ENCODE results near the gene CFTR.
"Not testable (repeated sequence)": the region's sequence is repeated elsewhere in the genome, so short reads cannot be mapped to it uniquely, and the experiment has no call there.

CFTR gene

DNA sequence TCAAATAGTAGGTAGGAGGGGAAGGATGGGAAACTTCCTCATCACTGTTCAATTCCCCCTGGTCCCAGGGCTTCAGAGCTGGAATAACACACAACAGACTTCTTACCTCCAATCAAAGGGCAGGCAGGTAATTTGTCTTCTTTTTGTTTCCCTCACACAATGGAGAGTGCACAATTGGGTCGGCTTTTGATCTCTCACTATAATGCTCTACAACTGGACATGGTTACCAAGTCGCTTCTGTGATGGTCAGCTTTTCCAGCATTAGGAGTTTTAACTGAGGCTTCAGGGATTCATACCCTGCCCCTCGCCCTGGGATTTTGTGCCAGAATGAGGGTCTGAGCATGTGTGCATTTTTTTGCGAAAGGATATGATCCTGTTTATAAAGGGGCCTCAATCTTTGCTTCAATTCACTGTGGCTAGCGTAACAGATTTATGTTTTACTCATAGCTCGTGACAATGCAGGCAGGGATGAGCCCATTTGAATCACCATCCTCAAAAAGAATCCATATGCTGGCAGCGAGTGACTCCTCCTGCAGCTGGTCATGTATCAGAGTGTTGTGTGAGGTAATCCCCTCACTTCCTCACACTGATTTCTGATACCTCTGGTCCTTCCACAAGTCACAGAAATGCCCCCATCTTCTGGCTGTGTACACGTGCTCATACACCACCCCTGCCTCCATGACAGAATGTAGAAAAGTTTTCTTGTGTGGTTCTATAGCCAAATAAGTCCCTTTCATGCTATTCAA is 203.8 kb downstream of the CFTR start:
- no peak for DNase-seq (ENCODE audit: low read depth in 1 of 2, low spot score in 1 of 2)

GRCh38 chr7:117685795-117686194 is 206.0 kb downstream of the CFTR start:
- no peak for DNase-seq (ENCODE audit: low read depth in 1 of 2, low spot score in 1 of 2)

DNA sequence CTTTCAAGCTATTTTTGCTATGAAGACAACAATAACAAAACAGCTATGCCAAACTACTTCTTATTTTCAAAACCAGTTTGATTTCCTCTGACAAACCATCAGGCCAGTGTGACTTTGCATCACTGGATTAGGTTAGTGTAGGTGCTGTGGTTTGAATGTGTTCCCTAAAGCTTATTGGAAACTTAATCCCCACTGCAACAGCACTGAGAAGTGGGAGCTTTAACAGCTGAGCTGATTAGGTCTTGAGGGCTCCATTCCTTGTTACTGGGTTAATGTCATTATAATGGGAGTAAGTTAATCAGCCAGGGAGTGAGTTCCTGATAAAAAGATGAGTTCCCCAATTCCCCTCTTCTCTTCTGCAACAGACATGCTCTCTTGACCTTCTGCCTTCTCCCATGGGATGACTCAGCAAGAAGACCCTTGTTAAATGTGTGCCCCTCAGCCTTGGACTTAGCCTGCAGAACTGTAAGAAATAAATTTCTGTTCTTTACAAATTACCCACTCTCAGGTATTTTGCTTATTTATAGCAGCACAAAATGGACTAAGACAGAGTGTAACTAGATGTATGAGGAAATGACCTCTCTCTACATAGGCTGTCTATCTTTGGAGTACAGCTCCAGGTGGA is 206.6 kb downstream of the CFTR start:
- DNase-seq (ENCODE audit: low read depth in 1 of 2, low spot score in 1 of 2): no peak

DNA sequence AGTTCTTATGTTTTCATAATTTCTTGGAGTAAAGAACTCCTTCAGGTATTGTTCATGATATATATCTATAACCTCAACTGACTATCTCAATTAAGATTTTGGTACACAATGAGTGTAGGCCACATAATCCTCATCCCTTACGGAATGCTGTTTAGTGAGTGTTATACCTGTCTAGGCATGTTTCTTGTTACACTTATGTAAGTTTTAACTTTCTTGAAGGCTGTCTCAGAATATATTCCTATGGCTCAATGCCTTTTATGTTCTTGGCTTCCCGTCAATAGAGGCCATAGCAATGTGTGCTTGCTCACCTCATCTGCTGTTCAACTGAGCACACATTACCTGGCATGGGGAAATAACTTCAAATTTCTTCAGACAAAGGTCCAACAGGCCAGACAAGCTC is 208.3 kb downstream of the CFTR start:
- DNase-seq (ENCODE audit: low read depth in 1 of 2, low spot score in 1 of 2): no peak

- no peak for DNase-seq (ENCODE audit: low read depth in 1 of 2, low spot score in 1 of 2)
Observed at GRCh38 chr7:117689406-117689805, 209.6 kb downstream of the CFTR start.

DNA sequence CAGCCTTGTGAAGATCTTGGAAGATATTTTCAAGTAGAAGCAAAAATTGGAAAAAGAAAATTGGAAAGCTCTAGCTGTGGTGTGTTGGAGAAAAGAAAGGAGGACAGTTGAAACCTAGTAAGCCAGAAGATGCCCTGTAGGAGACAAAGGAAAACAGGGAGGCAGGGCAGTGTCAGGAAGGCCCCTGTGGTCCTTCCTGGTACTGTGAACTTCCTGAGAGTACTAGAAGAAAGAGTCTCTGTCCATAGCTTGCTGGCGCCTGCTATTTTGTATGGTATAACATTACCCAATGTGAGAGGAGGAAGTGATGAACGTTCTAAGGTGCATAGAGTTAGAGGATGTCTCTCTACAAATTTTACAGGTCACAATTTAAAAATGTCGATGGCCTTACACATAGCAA is 210.3 kb downstream of the CFTR start:
- no peak for DNase-seq (ENCODE audit: low read depth in 1 of 2, low spot score in 1 of 2)

GRCh38 chr7:117692338-117692737 is 212.5 kb downstream of the CFTR start:
- no peak for DNase-seq (ENCODE audit: low read depth in 1 of 2, low spot score in 1 of 2)

- no peak for DNase-seq (ENCODE audit: low read depth in 1 of 2, low spot score in 1 of 2)
Observed at GRCh38 chr7:117698018-117698417, 218.2 kb downstream of the CFTR start.

DNA sequence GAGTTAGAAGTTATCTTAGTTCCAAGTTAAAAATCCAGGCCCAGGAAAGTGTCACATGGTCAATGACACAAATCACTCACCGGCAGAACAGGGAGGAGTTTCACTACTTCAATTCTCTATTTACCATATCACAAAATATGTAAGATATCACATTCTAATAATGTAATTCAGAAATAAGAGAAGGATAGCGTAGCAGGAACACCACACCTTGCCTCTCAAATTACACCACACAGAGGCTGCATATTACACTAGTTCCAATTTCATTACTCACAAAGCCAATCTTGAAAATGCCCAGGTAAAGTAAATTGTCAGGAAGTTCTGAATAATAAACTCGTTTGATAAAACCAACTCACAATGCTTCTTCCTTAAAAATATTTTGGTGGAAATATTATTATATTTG is 224.2 kb downstream of the CFTR start:
- DNase-seq (ENCODE audit: low read depth in 1 of 2, low spot score in 1 of 2): no peak

DNA sequence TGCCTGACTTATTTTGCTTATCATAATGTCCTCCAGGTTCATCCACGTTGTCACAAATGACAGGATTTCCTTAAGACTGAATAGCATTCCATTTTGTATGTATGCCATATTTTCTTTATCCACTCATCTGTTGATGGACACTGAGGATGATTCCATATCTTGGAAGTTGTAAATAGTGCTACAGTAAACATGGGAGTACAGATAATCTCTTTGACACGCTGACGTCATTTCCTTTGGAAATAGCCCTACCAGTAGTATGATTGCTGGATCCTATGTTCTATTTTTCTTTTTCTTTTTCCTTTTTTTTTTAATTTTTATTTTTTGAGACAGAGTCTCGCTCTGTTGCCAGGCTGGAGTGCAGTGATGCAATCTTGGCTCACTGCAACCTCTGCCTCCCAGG is 225.8 kb downstream of the CFTR start:
- DNase-seq (ENCODE audit: low read depth in 1 of 2, low spot score in 1 of 2): no peak

- no peak for DNase-seq (ENCODE audit: low read depth in 1 of 2, low spot score in 1 of 2)
Observed at GRCh38 chr7:117706210-117706609, 226.4 kb downstream of the CFTR start.

GRCh38 chr7:117707080-117707479 is 227.3 kb downstream of the CFTR start:
- DNase-seq (ENCODE audit: low read depth in 1 of 2, low spot score in 1 of 2): no peak

DNA sequence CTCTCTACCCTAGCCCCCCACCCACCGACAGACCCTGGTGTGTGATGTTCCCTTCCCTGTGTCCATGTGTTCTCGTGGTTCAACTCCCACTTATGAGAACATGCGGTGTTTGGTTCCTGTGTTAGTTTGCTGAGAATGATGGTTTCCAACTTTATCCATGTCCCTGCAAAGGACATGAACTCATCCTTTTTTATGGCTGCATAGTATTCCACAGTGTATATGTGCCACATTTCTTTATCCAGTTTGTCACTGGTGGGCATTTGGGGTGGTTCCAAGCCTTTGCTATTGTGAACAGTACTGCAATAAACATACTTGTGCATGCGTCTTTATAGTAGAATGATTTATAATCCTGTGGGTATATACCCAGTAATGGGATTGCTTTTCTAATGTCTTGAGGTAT is 228.3 kb downstream of the CFTR start:
- DNase-seq (ENCODE audit: low read depth in 1 of 2, low spot score in 1 of 2): not testable (repeated sequence)

DNA sequence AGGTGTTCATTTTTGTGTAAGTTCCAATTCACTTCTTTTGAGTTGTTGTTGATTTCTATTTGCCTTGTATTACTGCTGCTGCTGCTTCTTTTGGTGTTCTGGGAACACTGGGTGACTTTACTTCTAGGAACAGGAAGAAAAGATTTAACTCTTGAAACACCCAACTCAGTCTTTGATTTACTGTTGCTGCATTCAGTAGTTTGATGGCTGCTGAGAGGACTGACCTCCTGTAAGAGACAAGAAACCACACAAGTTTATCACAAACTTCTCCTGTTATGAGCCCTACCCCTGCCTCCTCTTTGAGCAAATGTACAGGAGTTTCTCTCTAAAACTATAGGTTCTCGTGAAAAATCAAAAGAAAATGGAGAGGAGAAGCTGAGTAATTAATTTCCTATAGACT is 231.7 kb downstream of the CFTR start:
- no peak for DNase-seq (ENCODE audit: low read depth in 1 of 2, low spot score in 1 of 2)

- DNase-seq (ENCODE audit: low read depth in 1 of 2, low spot score in 1 of 2): no peak
Observed at GRCh38 chr7:117715784-117716445, 236.1 kb downstream of the CFTR start.

DNA sequence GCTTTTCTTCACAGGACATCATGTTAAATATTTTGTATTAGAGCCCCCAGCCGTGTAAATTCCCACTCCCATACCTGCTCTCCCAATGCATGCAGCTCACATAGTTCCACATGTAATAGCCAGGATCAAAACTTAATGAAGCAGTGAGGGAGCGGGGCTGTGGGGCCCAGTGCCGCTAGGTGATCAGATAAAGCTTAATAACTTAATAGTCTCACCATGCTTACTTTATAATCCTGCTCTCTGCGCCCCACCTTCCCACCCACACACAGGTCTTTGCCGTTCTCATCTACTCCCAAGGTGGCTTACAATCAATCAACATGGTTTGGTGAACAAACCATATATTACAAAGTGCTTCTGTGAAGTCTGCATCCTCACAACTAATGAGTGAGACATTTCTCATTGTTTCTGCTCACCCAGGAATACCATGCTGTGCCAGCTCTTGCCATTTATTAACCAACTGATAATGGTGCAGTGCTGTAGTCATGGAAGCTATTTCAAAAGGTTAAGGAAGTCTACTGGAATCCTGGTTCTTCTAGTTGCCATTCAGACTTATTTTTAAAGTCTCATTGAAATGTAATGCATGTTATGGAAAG is 237.0 kb downstream of the CFTR start:
- no peak for DNase-seq (ENCODE audit: low read depth in 1 of 2, low spot score in 1 of 2)

DNA sequence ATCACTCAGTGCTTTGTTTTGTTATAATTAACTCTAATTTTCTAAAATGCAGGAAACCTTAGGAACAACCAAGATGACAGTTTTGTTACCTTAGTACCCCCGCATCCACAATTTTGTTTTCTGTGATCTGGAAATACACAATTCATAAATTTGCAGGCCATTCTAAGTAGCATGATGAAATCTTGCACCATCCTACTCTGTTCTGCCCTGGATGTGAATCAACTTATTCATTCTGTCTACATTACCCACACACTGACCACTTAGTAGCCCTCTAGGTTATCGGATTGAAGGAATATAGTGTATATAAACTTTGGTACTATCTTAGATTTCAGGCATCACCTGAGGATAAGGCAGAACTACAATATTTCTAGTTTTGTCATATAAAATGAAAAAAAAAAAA is 237.5 kb downstream of the CFTR start:
- DNase-seq (ENCODE audit: low read depth in 1 of 2, low spot score in 1 of 2): no peak
